NCI-H82 treated with DMSO at 0.1 percent for 48 hours (cell line): ENCODE results near the gene PCK1.
"Not testable (repeated sequence)": the region's sequence is repeated elsewhere in the genome, so short reads cannot be mapped to it uniquely, and the experiment has no call there.

Source experiments
- DNase-seq: peaks from one replicate; lab custom pipeline; 2025; ENCODE audit not compliant: unreplicated experiment; lab: John Stamatoyannopoulos, UW

PCK1 gene

DNA sequence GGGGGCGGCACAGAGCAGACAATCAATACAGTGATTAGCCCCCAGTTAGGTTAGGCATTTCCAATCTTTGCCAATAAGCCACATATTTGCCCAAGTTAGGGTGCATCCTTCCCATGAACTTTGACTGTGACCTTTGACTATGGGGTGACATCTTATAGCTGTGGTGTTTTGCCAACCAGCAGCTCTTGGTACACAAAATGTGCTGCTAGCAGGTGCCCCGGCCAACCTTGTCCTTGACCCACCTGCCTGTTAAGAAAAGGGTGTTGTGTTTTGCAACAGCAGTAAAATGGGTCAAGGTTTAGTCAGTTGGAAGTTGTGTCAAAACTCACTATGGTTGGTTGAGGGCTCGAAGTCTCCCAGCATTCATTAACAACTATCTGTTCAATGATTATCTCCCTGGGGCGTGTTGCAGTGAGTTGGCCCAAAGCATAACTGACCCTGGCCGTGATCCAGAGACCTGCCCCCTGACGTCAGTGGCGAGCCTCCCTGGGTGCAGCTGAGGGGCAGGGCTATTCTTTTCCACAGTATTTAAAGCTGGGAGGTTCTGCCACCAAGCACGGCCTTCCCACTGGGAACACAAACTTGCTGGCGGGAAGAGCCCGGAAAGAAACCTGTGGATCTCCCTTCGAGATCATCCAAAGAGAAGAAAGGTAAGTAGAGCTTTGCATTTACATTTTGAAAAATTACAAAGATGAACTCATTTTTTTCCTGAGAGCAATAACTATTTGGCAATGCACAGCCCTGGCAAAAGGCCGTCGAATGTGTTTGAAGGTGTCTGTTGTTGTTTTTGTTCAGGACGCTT, at the start of gene PCK1:
PCK1 (plus strand) TSS at position 557 of the 802 bp plus-strand sequence. CDS start 302 bp downstream, outside the sequence.
- DNase-seq, result no peak

DNA sequence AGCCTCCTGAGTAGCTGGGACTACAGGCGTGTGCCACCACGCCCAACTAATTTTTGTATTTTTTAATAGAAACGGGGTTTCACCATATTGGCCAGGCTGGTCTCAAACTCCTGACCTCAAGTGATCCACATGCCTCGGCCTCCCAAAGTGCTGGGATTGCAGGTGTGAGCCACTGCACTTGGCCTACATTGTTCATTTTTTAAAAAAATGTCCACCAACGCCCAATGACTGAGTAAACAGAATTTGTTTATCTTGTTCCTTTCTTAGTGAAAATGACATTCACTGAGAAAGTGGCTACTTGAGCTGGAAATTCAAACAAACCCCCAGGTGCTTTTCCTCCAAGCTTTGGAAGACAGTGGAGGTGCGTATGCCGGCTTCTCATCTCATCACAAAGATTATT, 49.2 kb upstream of the PCK1 start:
- not testable (repeated sequence) for DNase-seq

DNA sequence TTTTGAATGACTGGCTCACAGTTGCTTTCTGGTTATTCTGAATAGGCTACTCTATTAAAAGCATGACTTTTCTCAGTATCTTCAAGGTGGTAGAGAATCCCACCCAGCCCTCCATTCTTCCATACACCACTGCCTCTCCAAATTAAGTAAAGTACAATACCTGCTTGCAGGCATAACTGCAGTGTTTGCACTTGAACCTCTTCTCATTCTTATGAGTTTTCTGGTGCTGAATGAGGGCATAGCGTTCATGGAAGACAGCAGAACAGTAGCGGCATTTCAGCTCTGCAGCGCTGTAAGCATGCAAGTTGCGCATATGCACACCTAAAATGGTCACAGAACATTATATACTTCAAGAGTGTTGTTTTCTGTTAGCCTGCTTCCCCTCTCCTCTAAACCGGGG, 48.5 kb upstream of the PCK1 start:
- no peak for DNase-seq

DNA sequence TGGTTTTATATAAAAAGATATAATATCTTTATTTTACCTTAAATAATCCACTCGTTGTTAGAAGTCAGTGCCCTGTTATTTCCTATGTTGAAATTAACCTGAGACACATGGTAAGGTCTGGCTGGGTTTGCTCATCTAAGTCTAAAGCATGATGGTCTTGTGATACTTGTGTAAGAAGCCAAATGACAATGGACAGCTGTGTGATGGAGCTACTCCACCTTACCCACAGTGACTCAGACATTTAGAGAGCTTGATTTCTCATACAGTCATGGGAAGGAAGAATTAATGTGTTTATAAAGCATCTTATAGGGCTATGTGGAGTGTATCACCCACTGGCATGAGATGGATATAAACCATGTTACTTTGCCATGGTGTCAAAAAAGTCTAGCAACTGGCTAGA, 47.7 kb upstream of the PCK1 start:
- DNase-seq, result no peak

DNA sequence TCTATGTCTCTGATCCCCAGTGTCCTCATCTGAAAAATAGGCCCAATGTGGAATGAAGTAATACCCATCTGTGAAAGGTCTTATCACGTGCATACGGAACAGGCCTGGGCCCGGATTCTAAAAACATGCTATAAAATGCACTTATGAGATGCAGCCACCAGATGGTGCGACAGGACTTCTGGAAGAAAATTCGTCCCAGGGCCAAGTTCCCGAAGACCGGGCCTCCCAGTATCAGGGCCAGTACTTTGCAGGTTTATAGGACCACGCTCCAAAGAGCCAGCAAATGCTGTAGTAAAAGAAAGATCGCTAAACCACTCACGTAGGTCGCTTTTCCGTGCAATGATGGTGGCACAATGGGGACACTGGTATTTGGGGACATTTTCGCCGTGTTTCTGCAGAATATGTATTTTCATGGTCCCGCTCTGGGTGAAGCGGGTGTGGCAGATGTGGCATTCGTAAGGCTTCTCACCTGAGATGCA, 46.6 kb upstream of the PCK1 start:
- DNase-seq, result peak; percentile 25

DNA sequence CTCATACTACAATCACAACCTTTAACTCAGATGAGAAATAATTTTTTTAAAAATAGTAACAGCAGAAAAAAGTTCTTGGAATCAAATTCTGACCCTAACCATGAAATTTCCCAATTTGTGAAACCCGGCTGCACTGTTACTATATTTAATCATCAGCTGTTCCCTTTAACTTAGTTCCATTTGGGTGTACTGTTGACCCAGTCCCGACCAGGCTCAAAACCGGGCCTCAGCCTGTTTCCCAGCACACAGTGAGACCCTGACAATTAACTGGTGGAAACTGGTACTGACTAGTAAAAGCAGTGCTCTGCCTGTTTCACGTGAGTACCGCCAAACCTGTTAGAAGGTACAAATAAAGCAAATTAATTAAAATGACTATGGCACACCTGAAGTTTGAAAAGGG, 43.0 kb upstream of the PCK1 start:
- DNase-seq, result no peak

DNA sequence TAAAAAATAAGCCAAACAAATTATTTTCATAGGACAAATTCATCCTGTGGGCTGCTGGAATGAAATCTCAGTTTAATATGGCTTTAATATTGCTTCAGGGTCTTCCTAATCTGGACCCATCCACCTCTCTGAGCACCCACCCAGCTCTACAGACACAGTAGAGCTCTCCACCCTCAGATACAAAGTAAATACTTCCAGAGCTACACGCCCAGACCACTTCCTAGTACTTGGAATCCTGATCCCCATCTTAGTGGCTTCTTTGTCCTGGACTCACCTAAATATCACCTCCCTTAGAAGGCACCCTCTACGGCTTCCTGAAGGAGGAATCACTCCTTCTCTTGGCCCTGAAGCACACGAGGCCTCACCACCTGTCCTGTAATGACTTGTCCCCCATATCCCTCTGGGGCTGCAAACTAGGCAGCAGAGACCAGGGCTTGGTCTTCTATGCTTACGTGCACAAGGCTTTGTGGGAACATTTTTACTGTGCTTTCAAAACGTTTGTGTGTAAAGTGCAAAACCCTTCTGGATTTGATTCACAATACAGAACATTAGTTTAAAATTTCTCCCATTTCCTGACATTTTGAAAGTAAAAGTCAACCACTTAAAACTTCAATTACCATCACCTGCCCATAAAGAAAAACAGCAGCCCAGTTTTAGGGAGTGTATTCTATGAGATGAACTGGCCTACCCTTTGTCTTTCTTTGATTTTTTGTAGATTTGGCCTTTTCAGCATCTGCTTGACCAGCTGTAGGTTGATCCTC, 38.4 kb upstream of the PCK1 start:
- DNase-seq, result no peak

DNA sequence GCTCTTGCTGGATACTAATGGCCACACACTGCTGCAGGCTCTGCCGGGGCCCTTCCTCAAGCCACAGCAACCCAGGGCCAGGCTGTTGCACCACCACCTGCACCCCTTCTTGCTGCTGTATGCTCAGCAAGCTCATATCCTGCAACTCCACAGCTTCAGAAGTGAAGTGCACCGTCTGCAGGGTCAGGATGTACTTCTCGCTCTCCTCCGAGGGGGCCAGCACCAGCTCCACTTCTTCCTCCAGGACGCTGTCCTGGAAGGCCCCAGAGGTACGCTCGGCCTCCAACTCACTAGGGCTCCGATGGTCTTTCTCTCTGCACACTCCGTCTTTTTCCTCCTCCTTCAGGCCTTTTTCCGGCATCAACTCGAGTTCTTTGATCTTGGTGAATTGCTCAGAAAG, 37.1 kb upstream of the PCK1 start:
- no peak for DNase-seq

DNA sequence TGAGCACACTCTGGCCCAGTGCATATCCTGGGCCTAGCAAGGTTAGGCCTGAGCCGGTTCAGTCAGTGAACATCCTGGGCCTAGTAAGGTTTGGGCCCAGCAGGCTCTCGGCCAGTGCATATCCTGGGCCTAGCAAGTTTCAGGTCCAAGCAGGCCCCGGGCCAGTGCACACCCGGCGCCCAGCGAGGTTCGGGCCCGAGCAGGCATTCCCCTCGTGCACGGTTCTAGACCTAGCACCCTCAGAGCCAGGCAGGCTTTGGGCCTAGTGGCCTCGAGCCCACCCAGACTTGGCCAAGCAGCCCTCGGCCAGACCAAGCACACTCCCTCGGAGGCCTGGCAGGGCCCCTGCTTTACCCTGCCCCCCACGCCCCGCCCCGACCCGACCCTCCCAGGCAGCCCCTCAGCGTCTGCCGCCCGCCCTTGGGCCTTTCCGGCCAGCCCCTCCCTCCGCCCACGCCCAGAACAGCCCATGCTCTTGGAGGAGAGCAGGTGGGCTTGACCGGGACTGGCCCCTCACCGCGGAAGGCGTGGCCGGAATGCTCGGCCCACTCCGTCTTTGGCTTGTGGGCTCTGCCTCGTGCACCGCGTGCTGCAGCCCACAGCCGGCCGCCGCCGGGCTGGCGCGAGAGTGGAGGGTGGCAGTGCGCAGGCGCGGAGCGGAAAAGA, 36.3 kb upstream of the PCK1 start, which contains the start of gene CTCFL:
CTCFL (minus strand) TSS at position 630 of the 666 bp plus-strand sequence. CDS start 935 bp downstream, outside the sequence.
- no peak for DNase-seq

DNA sequence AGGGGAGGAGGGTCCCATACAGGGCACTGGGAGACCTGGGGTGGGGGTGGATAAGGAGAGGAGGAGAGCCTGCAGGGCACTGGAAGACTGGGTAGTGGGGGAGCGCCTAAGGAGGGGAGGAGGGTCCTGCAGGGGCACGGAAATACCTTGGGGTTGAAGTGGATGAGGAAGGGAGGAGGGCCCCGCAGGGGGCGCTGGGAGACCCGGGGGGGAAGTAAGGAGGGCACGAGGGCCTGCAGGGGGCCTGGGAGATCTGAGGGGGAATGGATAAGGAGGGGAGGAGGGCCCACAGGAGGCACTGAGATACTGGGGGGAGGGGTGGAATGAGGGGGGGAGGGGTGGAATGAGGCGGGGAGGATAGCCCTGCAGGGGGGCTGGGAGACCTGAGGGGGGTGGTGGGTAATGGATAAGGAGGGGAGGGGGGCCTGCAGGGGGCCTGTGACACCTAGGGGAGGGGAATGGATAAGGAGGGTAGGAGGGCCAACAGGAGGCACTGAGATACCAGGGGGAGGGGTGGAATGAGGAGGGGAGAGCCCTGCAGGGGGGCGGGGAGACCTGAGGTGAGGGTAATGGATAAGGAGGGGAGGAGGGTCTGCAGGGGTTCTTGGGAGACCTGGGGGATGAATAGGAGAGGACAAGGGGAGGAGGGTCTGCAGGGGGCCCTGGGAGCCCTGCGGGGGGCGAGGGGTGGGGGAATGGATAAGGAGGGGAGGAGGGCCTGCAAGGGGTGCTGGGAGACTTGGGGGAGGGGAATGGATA, 35.4 kb upstream of the PCK1 start:
- DNase-seq, result no peak

DNA sequence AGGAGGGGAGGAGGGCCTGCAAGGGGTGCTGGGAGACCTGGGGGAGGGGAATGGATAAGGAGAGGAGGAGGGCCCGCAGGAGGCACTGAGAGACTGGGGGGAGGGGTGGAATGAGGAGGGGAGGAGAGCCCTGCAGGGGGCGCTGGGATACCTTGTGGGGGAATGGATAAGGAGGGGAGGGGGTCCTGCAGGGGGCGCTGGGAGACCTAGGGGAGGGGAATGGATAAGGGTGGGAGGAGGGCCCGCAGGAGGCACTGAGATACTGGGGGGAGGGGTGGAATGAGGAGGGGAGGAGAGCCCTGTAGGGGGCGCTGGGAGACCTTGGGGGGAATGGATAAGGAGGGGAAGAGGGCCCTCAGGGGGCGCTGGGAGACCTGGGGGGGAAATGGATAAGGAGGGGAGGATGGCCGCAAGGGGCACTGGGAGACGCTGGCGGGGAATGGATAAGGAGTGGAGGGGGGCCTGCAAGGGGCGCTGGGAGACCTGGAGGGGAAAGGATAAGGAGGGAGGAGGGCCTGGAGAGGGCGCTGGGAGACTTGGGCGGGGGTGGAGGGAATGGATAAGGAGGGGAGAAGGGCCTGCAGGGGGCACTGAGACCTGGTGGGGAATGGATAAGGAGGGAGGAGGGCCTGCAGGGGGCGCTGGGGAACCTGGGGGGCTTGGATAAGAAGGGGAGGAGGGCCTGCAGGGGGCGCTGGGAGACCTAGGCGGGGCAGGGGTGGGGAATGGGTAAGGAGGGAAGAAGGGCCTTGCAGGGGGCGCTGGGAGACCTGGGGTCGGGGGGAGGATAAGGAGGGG, 34.6 kb upstream of the PCK1 start:
- DNase-seq, result no peak

DNA sequence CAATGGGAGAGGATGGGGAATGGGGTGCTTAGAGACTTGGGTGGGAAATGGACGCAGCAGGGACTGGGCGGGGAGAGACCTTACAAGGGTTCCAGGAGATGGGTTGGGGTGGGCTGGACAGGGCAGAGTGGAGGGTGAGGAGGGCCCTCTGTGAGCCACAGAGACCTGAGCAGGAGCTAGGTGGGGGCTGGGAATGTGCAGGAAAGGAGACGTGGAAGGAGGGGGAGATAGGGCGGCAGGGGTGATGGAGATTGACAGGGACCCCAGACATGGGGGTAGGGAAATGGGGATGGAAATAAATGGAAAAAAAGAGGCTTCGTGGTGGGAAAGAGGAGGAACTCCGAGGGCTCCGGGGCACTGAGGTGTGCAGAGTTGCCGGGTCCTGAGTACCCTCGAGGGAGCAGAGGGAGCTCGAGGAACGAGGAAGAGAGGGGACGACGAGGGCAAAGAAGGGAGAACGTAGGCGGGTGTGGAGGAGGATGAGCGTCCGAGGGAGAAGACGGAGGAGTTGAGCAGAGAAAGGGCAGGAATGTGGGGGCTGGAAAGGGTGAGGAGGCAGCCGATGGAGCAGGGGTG, 33.9 kb upstream of the PCK1 start:
- DNase-seq, result no peak

DNA sequence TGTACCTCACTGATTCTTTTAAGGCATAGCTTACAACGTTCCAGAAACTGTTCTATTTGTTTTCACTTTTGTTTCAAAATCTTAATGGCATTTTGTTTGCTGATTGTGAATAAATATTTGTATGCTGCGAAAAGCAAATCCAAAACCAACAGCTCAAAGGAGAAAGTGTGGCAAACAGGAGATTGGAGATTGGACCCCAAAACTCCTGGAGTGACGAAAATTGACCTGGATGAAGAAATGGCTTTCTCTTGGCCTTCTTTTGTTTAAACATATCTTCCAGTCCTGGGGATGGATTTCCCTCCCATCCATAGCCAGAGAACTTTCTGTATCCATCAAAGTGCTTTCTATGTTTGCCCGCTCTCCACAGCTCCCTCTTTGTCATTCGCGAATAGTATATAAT, 33.2 kb upstream of the PCK1 start:
- DNase-seq, result no peak

DNA sequence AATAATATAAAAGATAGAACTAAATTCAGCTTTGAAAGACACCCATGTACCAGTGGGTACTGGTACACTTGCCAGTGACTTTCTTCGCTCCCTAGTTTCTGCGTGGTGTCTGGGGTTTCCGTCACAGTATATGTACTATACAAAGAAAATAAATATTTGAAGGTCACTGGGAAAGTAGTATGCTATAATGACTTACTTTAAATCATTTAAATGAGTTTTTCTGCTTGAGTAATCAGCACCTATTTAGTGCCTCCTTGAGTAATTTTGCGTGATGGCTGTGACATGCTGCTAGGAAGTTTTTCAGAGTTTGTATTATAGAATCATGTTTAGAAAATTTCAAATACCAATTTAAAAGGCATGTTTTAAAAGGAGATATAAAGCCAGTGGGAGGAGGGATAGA, 32.8 kb upstream of the PCK1 start:
- DNase-seq, result no peak

DNA sequence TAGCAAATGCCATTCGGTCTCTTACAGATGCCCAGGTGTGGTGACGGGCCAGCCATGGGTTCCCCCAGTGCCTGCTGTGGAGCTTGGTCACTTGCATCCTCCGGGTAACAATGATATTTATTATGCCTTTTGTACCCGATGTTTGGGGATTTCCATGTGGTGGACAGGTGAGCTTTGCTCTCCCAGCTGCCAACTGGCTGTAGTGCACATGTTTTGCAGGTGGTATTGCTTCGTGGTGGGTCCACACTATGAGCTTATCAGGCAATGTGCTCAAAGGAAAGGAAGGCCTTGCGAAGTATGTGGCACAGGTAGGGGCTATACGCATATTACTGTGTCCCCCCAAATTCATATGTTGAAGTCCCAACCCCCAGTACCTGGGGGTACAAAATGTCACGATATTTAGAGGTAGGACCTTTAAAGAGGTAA, 31.7 kb upstream of the PCK1 start:
- DNase-seq, result no peak

DNA sequence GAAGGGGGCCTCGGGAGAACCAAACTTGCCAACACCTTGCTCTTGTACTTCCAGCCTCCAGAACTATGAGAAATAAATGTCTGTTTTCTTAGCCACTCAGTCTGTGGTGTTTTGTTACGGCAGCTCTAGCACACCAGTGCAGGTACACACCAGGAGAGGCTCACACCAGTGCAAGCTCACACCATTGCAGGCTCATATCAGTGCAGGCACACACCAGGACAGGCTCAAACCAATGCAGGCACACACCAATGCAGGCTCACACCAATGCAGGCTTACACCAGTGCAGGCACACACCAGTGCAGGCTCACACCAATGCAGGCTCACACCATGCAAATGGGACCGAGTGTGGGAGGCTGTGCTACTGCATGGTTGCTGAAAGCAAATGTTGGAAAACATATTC, 31.1 kb upstream of the PCK1 start:
- no peak for DNase-seq

DNA sequence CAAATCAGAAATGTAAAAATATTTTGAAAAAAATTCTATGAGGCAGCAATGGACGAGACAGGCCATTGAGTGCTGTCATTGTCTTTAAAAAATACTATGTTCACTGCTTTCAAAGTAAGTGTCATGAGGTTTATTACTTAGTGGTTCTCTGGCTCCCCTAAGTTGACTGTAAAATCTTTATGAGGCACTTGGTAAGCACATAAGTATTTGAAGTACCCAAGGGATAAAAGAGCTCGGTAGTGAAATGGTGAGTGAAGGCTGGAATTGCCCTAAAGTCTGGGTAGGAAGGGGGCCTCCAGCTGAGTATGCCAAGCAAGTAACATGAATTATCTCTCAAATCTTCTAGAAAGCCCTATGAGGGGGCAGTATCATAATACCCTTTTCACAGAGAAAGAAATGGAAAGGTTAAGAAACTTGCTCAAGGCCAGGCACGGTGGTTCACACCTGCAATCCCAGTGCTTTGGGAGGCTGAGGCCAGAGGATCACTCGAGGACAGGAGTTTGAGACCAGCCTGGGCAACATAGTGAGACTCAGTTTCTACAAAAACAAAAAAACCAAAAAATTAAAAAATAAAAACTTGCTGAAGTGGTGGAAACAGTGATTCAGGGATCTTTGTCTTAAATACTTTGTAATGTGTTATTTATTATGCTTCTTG, 30.5 kb upstream of the PCK1 start:
- no peak for DNase-seq

DNA sequence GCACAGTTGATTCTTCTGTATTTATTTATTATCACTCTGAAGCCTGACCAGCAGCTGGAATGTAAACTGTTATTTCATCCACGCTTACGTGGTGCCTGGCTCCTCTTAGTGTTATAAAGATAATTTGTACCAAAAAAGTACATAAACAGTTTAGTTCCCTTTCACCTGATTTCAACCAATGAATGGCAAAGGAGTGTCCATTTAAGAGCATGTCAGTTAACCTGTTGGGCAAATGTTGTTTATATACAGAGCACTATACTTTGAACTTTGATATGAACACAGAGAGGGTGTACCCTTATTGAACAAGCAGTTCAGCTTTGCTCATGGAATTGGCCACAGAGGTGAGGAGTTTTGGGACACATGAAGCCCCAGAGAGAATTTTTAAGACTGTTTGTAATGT, 28.8 kb upstream of the PCK1 start:
- no peak for DNase-seq

DNA sequence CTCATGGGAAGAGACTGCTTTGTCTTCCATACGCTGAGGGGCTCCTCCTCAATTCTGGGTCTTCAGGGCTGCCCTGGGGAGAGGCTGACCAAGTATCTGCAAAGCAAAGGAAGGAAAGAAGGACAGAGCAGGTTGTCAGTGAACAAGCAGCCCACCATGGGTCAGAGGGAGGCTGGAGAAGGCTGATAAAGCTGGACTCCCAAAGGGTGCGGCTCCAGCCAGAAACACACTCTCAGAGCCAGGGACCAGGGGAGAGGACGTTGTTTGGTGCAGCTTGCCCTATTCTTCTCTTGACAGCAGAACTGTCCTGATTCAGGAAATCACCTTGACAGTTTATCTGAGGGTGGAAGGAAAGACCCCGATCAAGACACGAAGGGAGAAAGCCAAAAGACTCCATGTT, 25.6 kb upstream of the PCK1 start:
- no peak for DNase-seq
